GM18951 (cell line): Measurements from ENCODE around the gene ZSCAN29.

ENCODE experiments used
- POLR2A ChIP-seq: IDR thresholded peaks from 4 replicates; pipeline ENCODE4 v1.6.1; 2011; ENCODE audit warnings: mild to moderate bottlenecking; ENCODE audit not compliant: insufficient read length, insufficient read depth; ENCODE audit errors: extremely low read depth
- in situ Hi-C: fragments of 300-500 bp; cut with MboI; formaldehyde crosslinking; loops from one replicate; pipeline ENCODE4 v1.12.0; 2022; ENCODE audit warnings: low sequenced_read_pairs, mixed read lengths, inconsistent platforms; ENCODE audit not compliant: unreplicated experiment

ZSCAN29 gene

DNA sequence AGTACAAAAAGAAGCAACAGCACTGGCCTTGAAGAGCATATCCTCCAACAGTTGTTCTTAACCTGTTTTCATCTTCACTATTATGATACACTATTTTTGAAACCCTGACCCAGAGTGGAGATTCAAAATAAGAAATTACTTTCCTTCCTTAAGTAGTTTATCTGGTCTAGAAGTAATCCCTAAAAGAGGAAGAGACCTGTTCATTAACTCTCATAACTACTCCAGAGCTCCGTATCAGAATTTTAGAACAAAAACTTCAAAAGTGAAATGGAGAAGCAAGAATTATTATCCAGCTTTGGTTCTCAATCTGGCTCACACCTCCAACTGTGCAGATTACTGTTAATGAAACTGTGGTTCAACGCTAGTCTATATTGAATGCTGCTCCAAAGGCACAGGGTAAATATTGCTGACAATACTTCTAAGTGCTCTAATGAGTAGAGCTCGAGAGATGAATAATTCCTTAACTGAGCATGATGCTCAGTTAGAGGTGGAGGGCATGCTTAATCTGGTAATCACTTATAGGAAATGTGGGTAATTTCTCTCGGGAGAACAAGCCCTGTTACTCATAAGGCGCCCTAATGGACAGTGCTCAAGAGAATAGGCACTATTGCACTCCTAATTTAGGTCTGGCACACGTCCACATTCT, 45.7 kb downstream of the ZSCAN29 start:
- in situ Hi-C loops = no loop called here
- no peak for TF ChIP-seq POLR2A

GRCh38 chr15:43318990-43319771, 51.7 kb downstream of the ZSCAN29 start:
- in situ Hi-C loops = no loop called here
- no peak for TF ChIP-seq POLR2A

DNA sequence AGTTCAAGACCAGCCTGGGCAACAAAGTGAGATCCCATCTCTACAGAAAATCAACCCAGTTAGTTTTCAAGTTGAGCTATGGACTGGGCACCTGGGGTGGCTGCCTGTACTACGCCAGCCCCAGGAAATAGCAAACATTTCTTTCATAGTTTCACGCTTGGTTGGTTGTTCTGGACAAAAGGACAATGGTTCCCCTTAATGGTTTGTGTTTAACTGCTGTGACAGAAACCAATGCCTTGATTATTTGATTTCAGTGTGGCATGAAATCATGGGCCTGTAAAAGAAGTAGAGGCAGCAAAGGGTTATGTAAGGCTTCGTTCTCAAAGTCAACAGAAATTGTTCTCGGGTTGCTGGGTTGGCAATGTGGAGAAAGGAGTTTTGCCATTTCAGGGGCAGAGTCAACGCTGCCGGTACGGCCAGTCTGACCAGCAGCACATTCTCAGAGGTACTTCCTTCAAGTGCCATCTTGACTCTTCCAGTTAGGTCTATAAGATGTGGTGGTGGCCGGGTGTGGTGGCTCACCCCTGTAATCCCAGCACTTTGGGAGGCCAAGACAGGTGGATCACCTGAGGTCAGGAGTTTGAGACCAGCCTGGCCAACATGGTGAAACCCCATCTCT, 53.2 kb downstream of the ZSCAN29 start:
- no peak for TF ChIP-seq POLR2A
- in situ Hi-C loops = no loop called here

- TF ChIP-seq POLR2A = no peak
- in situ Hi-C loops = no loop called here
Observed at GRCh38 chr15:43316971-43317346, 53.9 kb downstream of the ZSCAN29 start.

GRCh38 chr15:43316016-43316970, 54.5 kb downstream of the ZSCAN29 start:
- in situ Hi-C loops = no loop called here
- no peak for TF ChIP-seq POLR2A

DNA sequence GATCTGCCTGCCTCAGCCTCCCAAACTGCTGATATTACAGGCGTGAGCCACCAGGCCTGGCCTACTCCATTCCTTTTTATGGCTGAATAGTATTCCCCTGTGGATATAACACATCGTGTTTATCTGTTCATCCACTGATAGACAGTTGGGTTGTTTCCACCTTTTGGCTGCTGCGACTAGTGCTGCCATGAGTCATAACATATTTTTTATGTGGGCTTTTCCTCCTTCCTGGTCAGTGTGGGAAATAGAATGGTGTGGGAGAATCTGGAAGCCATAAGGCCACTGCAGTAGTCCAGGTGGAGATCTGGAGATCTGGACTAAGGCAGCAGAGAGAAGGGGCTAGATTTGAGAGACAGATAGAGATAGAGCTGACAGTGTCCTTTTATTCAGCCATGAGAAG, 56.7 kb downstream of the ZSCAN29 start:
- TF ChIP-seq POLR2A = no peak
- in situ Hi-C loops = no loop called here

DNA sequence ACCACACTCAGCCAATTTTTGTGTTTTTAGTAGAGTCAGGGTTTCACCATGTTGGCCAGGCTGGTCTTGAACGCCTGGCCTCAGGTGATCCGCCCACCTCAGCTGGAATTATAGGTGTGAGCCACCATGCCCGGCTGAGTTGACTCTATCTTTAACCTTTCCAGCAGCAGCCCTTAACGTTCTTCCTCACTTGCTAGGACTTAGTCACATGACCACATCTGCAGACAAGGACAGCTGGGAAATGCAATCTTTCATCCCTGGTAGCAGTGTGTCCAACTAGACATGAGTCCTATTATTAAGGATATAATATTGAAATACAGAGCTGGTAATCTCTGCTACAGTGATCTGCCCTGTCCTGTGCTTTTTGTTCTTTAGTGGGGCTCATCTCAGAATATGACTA, 58.5 kb downstream of the ZSCAN29 start:
- no peak for TF ChIP-seq POLR2A
- in situ Hi-C loops = no loop called here
